Measurements from ENCODE around the gene ZNF613. TPM values are rescaled to one million over a fixed set of nuclear protein-coding genes. Genes with fewer than 3 reads are reported as not detected.
"Not testable (repeated sequence)": the region's sequence is repeated elsewhere in the genome, so short reads cannot be mapped to it uniquely, and the experiment has no call there.

ZNF613 gene
- polyA plus RNA-seq, 1 donor from 2014 or later = 4.6 TPM

GRCh38 chr19:51915324-51915867, 11.9 kb upstream of the ZNF613 start:
- Mint-ChIP-seq H3K27me3 (no peaks in the 10 kb centered on the region), H3K4me1 (peaks cover 0 to 1% (median 1%) of the 10 kb centered on the region in 3 donors), H3K27ac (no peak overlapping the region), H3K4me3 (no peak overlapping the region), H3K36me3 (peaks cover 8% of the 10 kb centered on the region), H3K9me3 (peaks cover 18 to 50% (median 46%) of the 10 kb centered on the region in 3 donors)

DNA sequence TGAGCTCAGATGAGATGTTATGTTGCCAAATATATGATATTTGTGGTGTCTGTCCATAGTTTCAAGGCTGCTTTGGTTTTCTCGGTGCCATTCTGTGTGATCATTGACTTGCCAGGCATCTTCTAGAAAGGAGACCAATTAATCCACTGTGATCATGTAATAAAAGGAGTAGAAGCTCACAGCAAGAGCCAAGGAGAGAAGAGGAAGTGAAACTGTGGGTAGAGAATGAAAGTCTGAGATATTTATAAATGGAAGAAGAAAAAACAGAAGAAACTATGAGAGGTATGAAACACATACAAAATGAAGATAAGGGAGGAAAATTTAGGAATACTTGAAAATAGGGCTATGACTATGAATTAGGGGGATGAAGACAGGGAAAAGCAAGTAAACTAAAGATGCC, 11.1 kb upstream of the ZNF613 start:
- Mint-ChIP-seq H3K36me3 (peaks cover 8% of the 10 kb centered on the region), H3K9me3 (peaks cover 21 to 57% (median 50%) of the 10 kb centered on the region in 3 donors), H3K27me3 (no peaks in the 10 kb centered on the region), H3K27ac (no peak overlapping the region), H3K4me3 (peak overlapping the region in 1 of 4 donors; percentile 67), H3K4me1 (peaks cover 0 to 1% (median 1%) of the 10 kb centered on the region in 3 donors)

DNA sequence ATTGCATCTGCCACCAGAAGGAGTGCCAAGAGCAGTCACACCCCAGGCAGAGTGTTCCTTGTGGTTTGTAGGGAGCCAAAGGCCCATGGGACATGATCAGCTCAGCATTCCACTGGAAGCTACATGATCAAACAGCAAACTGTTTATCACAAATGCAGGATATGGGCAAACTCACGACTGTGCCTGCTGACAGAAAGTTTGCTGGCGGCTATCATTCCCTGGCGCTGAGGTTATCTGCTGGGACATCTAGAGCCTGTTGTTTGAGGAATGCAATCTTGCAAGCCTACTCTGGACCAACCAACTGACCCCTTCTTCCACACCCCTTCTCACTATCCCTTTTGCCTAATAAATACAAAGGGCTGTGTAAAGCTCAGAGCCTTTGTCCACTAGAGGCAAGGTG, 7.7 kb upstream of the ZNF613 start:
- H3K9me3 Mint-ChIP-seq = peaks cover 9 to 52% (median 44%) of the 10 kb centered on the region in 3 donors

GRCh38 chr19:51921949-51922348, 5.3 kb upstream of the ZNF613 start:
- Mint-ChIP-seq H3K9me3 (peaks cover 15 to 59% (median 41%) of the 10 kb centered on the region in 3 donors), H3K27ac (no peak overlapping the region), H3K27me3 (no peaks in the 10 kb centered on the region), H3K4me3 (no peak overlapping the region), H3K36me3 (peaks cover 7% of the 10 kb centered on the region), H3K4me1 (peaks cover 0 to 4% (median 2%) of the 10 kb centered on the region in 3 donors)

More for the DNA sequence above, 7.7 kb upstream of the ZNF613 start:
- Mint-ChIP-seq H3K4me1 (peaks cover 0 to 1% (median 1%) of the 10 kb centered on the region in 3 donors), H3K27me3 (no peaks in the 10 kb centered on the region), H3K36me3 (peaks cover 9% of the 10 kb centered on the region), H3K4me3 (no peak overlapping the region), H3K27ac (no peak overlapping the region)

DNA sequence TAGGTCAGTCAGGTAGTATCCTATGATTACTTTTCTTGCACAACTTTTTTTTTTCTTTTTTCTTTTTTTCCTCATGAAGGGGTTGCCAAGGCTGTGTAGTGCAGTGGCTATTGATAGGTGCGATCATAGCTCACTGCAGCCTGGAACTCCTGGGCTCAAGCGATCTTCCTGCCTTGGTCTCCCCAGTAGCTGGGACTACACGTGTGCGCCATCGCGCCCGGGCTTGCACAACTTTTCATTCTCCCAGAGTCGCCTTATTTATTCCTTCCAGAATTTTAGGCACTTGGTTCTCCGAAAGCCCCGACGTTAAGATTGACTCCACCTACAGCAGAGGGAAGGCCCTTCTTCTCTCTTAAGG, 867 bp upstream of the ZNF613 start:
- H3K4me3 Mint-ChIP-seq = peak overlapping the region; percentile 94 to 100 (median 99)
- H3K9me3 Mint-ChIP-seq = peaks cover 16 to 40% (median 34%) of the 10 kb centered on the region in 3 donors
- peaks cover 17% of the 10 kb centered on the region for H3K36me3 Mint-ChIP-seq
- no peaks in the 10 kb centered on the region for H3K27me3 Mint-ChIP-seq
- H3K4me1 Mint-ChIP-seq = peaks cover 6 to 15% (median 15%) of the 10 kb centered on the region in 3 donors
- H3K27ac Mint-ChIP-seq = peak overlapping the region in 2 of 3 donors; percentile 79 to 94

- H3K9me3 Mint-ChIP-seq = peaks cover 17 to 41% (median 34%) of the 10 kb centered on the region in 3 donors
- H3K36me3 Mint-ChIP-seq = peaks cover 23% of the 10 kb centered on the region
These were observed 587 bp downstream of the ZNF613 start for GRCh38 chr19:51927859-51928258.

GRCh38 chr19:51931921-51932320, 4.6 kb downstream of the ZNF613 start:
- H3K36me3 Mint-ChIP-seq = peaks cover 38% of the 10 kb centered on the region
- H3K4me3 Mint-ChIP-seq = peak overlapping the region in 1 of 4 donors; percentile 4
- H3K9me3 Mint-ChIP-seq = peaks cover 17 to 34% (median 28%) of the 10 kb centered on the region in 3 donors

More at GRCh38 chr19:51927859-51928258, 587 bp downstream of the ZNF613 start:
- Mint-ChIP-seq H3K4me1 (peaks cover 10 to 15% (median 15%) of the 10 kb centered on the region in 3 donors), H3K27ac (peak overlapping the region; percentile 31 to 96 (median 79)), H3K27me3 (no peaks in the 10 kb centered on the region), H3K4me3 (peak overlapping the region; percentile 94 to 100 (median 99))

GRCh38 chr19:51938936-51939335, 11.7 kb downstream of the ZNF613 start:
- Mint-ChIP-seq H3K4me3 (no peak overlapping the region), H3K9me3 (peaks cover 34 to 52% (median 47%) of the 10 kb centered on the region in 3 donors), H3K4me1 (peaks cover 0 to 1% (median 0%) of the 10 kb centered on the region in 3 donors), H3K27ac (no peak overlapping the region), H3K36me3 (peaks cover 66% of the 10 kb centered on the region), H3K27me3 (peaks cover 1% of the 10 kb centered on the region)

More at GRCh38 chr19:51931921-51932320, 4.6 kb downstream of the ZNF613 start:
- H3K4me1 Mint-ChIP-seq = peaks cover 10 to 13% (median 12%) of the 10 kb centered on the region in 3 donors
- peak overlapping the region in 2 of 3 donors; percentile 20 to 25 for H3K27ac Mint-ChIP-seq
- H3K27me3 Mint-ChIP-seq = no peaks in the 10 kb centered on the region

DNA sequence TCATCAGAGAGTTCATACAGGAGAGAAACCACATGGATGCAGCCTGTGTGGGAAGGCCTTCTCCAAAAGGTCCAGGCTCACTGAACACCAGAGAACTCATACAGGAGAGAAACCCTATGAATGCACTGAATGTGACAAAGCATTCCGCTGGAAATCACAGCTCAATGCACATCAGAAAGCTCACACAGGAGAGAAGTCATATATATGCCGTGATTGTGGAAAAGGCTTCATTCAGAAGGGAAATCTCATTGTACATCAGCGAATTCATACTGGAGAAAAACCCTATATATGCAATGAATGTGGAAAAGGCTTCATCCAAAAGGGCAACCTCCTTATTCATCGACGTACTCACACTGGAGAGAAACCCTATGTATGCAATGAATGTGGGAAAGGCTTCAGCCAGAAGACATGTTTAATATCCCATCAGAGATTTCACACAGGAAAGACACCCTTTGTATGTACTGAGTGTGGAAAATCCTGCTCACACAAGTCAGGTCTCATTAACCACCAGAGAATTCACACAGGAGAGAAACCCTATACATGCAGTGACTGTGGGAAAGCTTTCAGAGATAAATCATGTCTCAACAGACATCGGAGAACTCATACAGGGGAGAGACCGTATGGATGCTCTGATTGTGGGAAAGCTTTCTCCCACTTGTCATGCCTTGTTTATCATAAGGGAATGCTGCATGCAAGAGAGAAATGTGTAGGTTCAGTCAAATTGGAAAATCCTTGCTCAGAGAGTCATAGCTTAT, 17.7 kb downstream of the ZNF613 start:
- Mint-ChIP-seq H3K36me3 (peaks cover 46% of the 10 kb centered on the region), H3K27ac (peak overlapping the region in 1 of 3 donors; percentile 53), H3K4me1 (peaks cover 0 to 1% (median 0%) of the 10 kb centered on the region in 3 donors), H3K27me3 (peaks cover 1% of the 10 kb centered on the region), H3K9me3 (peaks cover 39 to 71% (median 51%) of the 10 kb centered on the region in 3 donors), H3K4me3 (no peak overlapping the region)

- Mint-ChIP-seq H3K4me3 (peak overlapping the region in 1 of 4 donors; percentile 12), H3K4me1 (peaks cover 0 to 1% (median 0%) of the 10 kb centered on the region in 3 donors), H3K36me3 (peaks cover 33% of the 10 kb centered on the region)
These were observed 19.3 kb downstream of the ZNF613 start for GRCh38 chr19:51946602-51947001.

DNA sequence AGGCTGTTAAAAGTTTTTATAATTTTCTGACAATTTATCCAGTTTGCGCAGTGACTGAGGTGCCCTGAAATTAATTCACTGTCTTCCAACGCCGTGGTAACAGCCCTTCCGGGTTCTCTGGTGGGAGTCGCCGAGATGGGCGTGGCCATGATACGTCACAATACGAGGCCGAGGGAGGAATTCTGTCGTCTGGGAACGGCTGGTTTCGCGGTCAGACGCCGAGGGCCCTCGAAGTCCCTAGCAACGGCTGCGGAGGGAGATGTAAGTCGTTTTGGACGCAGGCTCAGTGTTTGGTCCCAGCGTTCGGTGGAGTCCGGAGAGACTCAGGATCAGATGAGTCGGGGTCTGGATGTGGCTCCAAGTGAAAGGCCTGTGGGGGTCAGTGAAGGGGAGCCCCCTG, 21.7 kb downstream of the ZNF613 start:
- Mint-ChIP-seq H3K36me3 (peaks cover 18% of the 10 kb centered on the region), H3K4me1 (no peaks in the 10 kb centered on the region), H3K27ac (no peak overlapping the region), H3K27me3 (no peaks in the 10 kb centered on the region), H3K4me3 (no peak overlapping the region), H3K9me3 (peaks cover 16 to 56% (median 52%) of the 10 kb centered on the region in 3 donors)

More at GRCh38 chr19:51946602-51947001, 19.3 kb downstream of the ZNF613 start:
- H3K27me3 Mint-ChIP-seq = no peaks in the 10 kb centered on the region
- H3K27ac Mint-ChIP-seq = no peak overlapping the region
- H3K9me3 Mint-ChIP-seq = peaks cover 29 to 65% (median 53%) of the 10 kb centered on the region in 3 donors

DNA sequence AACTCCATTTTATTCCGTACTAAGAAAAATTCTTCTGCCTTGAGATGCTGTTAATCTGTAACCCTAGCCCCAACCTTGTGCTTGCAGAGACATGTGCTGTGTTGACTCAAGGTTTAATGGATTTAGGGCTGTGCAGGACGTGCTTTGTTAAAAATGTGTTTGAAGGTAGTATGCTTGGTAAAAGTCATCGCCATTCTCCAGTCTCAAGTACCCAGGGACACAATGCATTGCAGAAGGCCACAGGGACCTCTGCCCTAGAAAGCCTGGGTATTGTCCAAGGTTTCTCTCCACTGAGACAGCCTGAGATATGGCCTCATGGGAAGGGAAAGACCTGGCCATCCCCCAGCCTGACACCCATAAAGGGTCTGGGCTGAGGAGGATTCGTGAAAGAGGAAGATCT, 30.6 kb downstream of the ZNF613 start:
- not testable (repeated sequence) for H3K27me3 Mint-ChIP-seq, H3K4me3 Mint-ChIP-seq, H3K4me1 Mint-ChIP-seq, H3K27ac Mint-ChIP-seq
- Mint-ChIP-seq H3K9me3 (peaks cover 23 to 61% (median 45%) of the 10 kb centered on the region in 3 donors), H3K36me3 (peaks cover 11% of the 10 kb centered on the region)

DNA sequence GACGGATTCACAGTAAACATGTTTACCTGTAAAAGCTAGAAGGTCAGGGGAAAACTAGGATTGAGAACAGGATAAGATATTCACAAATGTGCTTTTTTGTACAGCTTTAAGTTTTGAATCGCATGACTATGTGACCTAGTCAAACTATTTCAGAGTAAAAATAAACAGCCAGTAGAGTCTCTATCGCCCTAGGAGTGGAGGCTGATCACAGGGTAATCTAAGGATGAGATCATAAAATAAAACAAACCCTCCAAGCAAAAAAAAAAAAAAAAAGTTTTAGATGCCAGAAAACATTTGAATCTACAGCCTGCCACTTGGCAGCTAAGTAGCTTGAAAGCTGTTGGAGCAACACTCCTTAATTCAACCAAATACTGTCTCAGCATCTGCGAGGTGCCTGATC, 32.5 kb downstream of the ZNF613 start:
- Mint-ChIP-seq H3K9me3 (peaks cover 23 to 72% (median 50%) of the 10 kb centered on the region in 3 donors), H3K4me3 (peak overlapping the region in 1 of 4 donors; percentile 68), H3K27ac (peak overlapping the region in 1 of 3 donors; percentile 62), H3K36me3 (peaks cover 7% of the 10 kb centered on the region), H3K27me3 (no peaks in the 10 kb centered on the region), H3K4me1 (no peaks in the 10 kb centered on the region)

GRCh38 chr19:51960621-51961233, 33.5 kb downstream of the ZNF613 start:
- H3K27me3 Mint-ChIP-seq, H3K27ac Mint-ChIP-seq, H3K4me3 Mint-ChIP-seq, H3K4me1 Mint-ChIP-seq: not testable (repeated sequence)
- Mint-ChIP-seq H3K9me3 (peaks cover 23 to 76% (median 59%) of the 10 kb centered on the region in 3 donors), H3K36me3 (peaks cover 15% of the 10 kb centered on the region)

DNA sequence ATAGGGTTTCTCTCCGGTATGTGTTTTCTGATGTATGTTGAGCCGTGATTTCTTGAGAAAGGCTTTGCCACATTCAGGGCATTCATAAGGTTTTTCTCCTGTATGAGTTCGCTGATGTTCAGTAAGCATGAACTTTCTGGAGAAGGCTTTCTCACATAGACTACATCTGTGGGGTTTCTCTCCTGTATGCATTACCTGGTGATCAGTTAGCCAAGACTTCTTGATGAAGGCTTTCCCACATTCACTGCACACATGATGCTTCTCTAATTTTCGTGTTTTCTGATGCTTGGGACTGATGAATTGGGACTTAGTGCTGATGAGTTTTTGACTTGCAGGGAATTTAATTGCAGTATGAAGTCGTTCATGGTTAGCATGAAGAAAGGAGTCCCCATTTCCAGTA, 38.3 kb downstream of the ZNF613 start:
- Mint-ChIP-seq H3K4me1 (peaks cover 0 to 2% (median 0%) of the 10 kb centered on the region in 3 donors), H3K27ac (no peak overlapping the region), H3K27me3 (no peaks in the 10 kb centered on the region), H3K9me3 (peaks cover 23 to 59% (median 58%) of the 10 kb centered on the region in 3 donors), H3K4me3 (peak overlapping the region in 1 of 4 donors; percentile 22), H3K36me3 (peaks cover 37% of the 10 kb centered on the region)

Data from IgD-negative memory B cell (primary cell).